Measurements from ENCODE around the gene PYHIN1.

PYHIN1 gene

DNA sequence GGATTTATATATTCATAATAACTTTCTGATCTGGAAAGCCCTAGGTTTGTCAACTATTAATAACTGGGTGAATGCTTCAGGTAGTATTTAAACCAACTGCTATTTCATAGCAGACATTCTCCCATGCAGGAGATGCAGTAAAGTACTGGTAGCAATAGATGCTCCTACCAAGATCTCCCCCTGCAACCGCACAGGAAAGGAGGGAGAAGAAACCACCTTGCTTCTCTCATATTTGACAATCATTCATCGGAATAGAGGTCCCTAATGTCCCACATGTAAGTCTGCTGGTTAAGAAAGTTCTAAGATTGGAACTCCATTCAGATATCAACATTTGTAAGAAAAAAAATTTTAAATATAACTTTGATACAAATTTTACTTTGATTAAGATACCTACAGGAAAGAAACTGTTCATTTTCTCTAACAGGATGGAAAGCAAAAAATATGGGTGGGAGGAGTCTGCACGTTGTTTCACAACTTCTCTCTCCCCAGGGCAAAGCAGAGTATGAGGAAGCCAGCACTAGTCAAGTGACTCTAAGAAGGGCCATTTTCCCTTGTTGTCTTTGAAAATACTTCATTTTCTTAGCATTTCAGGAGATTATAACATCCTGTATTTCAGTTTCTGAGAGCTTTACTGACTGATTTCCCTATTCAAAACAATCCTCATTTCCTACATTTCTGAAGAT is at the start of gene PYHIN1:
Gene PYHIN1, plus strand, starts transcription at position 498 of the 683 bp plus-strand sequence. CDS start 5,359 bp downstream, outside the sequence.
- peak in 1 of 2 donors; percentile 13 for DNase-seq (ENCODE audit: low read depth in 1 of 2, low spot score in 1 of 2)

DNA sequence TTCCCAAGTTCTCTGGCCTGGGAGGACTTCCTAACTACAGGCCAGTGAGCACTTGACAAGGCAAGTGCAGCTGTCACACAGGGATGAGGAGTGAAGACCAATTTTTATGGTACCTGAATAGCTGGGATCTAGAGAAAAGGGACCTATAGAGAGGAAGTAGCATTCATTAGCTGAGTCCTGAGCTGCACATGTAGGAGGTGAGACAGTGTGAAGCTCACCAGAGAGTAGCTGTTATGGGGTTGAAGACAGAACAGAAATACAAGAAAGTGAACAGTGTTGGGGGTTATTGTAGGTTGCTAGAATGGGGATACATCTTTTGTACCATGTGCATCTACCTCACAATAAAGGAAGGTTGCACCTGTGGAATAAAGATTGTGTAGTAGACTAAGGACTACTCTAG is 37.7 kb upstream of the PYHIN1 start:
- no peak for DNase-seq (ENCODE audit: low read depth in 1 of 2, low spot score in 1 of 2)

DNA sequence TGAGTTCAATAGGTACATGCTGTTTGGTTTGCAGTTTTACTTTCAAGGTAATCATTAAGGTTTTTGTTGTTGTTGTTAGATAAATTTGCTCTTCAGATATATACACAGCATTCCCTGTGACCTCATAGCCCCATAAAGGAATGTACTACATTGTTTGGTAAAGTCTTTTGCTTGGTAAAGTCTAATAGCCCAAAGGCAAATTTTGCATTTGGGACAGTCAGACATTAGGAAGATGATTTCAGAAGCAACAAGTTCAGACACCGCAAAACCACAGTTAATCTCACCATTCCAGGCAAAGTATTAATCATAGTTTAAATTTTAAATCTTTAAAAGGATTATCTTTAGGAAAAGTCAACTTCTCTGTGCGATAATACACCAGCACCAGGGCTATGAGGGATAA is 32.6 kb upstream of the PYHIN1 start:
- no peak for DNase-seq (ENCODE audit: low read depth in 1 of 2, low spot score in 1 of 2)

DNA sequence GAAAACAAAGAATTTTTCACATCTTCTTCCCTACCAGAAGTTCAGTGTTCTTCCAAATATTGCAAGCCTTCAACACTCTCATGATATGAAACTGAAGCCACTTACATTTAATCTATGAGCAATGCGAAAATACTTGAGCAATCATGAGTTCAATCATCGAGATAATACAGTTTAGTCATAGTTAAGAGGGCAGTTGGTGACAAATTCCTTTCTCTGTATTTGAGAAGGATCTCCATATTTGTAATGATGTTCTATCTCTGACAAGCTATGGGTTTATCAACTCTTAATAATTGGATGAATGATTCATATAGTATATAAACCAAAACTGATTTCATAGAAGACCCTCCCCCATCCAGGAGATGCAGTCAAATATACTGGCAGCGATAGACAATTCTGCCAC is 29.7 kb upstream of the PYHIN1 start:
- DNase-seq (ENCODE audit: low read depth in 1 of 2, low spot score in 1 of 2) = no peak

GRCh38 chr1:158916085-158916484 is 15.3 kb upstream of the PYHIN1 start:
- no peak for DNase-seq (ENCODE audit: low read depth in 1 of 2, low spot score in 1 of 2)

DNA sequence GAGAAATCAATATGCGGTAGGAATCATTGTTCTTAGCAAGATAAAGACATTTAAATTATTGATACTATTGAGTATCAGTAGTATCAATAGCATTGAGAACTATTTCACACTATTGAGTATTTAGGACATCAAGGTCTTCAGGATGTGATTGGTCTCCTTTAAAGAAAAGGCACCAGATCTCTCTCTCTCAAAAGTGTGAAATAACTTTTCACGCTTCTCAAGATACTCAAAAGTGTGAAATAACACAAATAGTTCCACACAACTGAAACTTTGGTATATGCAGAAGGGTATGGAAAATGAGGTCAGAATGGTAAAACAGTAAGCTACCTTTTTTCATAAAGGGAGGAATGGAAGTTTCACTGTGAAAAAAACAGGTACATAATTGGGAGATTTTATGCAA is 6.7 kb upstream of the PYHIN1 start:
- no peak for DNase-seq (ENCODE audit: low read depth in 1 of 2, low spot score in 1 of 2)

- peak in 1 of 2 donors; percentile 19 for DNase-seq (ENCODE audit: low read depth in 1 of 2, low spot score in 1 of 2)
Measured at GRCh38 chr1:158930504-158930903, 848 bp upstream of the PYHIN1 start.

GRCh38 chr1:158932171-158932570 is 819 bp downstream of the PYHIN1 start:
- DNase-seq (ENCODE audit: low read depth in 1 of 2, low spot score in 1 of 2) = no peak

- no peak for DNase-seq (ENCODE audit: low read depth in 1 of 2, low spot score in 1 of 2)
Measured at GRCh38 chr1:158933621-158934020, 2.3 kb downstream of the PYHIN1 start.

DNA sequence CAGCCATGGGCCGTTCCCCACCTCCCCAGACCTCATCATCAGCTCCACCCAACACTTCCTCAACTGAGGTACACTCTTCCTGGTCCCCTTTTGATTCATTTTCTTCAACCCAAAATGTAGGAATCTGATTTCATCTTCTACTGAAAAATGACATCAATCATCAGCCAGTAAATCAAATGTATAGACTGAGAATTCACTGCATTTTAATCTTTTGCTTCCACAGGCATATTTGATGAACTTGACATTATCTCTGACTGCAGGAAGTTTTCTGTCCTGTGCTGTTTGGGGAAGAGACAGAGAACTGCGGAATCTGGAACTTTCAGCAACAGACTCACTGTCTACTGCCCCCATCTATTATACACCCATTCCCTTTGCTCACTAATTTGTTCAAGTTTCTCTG is 7.8 kb downstream of the PYHIN1 start:
- DNase-seq (ENCODE audit: low read depth in 1 of 2, low spot score in 1 of 2) = no peak

- DNase-seq (ENCODE audit: low read depth in 1 of 2, low spot score in 1 of 2) = no peak
Measured at GRCh38 chr1:158941317-158941716, 10.0 kb downstream of the PYHIN1 start.

DNA sequence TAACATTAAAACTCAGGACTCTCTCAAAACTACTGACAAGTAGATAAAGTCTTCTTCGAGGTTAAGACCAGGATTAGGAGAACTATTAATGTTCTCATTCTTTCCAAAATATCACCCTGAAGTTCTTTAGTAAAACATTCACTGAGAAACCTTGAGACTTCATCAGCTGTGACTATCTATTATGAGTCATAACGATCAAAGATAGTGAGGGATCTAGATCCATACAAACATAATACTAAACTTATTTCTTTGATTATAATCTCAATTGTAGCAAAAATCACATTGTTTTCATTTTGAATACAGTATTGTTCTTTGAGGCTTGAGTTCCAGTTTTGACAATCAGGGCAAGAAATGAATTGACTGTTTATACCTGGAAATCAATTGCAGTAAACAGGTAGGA is 11.1 kb downstream of the PYHIN1 start:
- no peak for DNase-seq (ENCODE audit: low read depth in 1 of 2, low spot score in 1 of 2)

DNA sequence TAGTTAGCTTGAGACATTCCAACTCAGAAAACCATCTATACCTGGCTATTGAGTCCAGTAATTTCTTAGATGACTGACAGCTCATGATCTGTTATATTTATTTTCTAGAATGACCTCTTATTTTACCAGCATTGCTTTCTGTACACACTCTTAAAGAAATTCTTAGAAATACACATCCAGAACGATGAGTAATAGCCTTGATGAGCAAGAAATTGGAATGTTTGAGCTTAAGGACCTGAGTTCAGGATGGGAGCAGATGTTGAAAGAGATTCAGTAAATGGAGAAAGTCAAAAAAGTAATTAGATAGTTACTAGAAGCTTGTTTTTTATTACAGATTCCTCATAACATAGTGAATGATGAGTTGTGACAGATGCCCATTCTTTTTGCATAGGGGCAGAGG is 11.7 kb downstream of the PYHIN1 start:
- DNase-seq (ENCODE audit: low read depth in 1 of 2, low spot score in 1 of 2) = no peak

DNA sequence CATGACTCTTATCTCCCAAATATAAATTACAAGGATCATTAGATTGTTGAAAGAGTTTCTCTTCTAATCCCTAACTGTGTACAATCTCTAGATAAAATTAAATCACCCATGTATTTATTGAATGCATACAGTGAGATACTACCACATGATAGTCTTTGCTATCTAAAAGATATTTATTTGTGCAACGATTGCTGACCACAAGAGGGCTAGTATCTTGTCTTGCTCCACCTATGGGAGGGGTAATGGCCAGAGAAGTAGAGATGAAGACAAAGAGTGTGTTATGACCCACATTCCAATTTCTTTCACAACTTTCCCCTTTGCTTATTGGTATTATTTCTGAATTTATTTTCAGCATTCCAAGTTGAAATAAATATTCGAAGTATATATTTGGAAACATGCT is 13.7 kb downstream of the PYHIN1 start:
- no peak for DNase-seq (ENCODE audit: low read depth in 1 of 2, low spot score in 1 of 2)

- DNase-seq (ENCODE audit: low read depth in 1 of 2, low spot score in 1 of 2) = no peak
Measured at GRCh38 chr1:158946785-158947184, 15.4 kb downstream of the PYHIN1 start.

- no peak for DNase-seq (ENCODE audit: low read depth in 1 of 2, low spot score in 1 of 2)
Measured at GRCh38 chr1:158951956-158952355, 20.6 kb downstream of the PYHIN1 start.

DNA sequence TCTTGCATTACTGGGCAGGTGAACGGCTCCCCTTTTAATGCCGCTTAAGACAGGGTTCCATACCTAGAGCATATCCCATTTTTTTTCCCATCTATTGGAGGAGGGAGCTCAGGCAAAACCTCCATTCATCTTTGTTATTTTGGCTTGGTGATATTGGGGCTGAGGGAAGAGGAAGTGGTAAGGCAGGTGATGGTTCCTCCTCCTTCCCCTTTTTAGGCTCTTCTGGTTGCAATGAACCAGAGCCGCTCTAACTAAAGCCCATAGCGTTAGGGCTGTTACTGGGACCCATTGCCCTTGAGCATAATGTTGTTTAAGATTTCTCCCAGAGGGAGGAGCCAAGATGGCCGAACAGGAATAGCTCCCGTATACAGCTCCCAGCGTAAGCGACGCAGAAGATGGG is 21.1 kb downstream of the PYHIN1 start:
- no peak for DNase-seq (ENCODE audit: low read depth in 1 of 2, low spot score in 1 of 2)

DNA sequence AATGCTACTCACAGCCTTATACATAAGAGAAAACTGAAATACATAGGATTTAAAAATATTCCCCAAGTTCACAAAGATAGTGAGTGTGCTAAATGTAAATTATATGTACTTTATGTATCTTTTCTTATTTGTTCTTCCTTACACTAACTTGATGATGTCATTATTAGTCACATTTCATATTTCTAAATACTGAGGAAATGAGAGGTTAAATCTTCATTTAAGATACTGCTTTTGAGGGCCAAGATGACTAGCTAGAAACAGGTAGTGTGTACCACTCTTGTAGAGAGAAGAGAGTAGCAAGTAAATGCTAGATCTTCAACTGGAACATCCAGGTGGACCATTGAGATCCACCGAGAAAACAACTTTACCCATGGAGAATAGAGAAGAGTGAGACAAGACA is 29.8 kb downstream of the PYHIN1 start:
- DNase-seq (ENCODE audit: low read depth in 1 of 2, low spot score in 1 of 2) = no peak

DNA sequence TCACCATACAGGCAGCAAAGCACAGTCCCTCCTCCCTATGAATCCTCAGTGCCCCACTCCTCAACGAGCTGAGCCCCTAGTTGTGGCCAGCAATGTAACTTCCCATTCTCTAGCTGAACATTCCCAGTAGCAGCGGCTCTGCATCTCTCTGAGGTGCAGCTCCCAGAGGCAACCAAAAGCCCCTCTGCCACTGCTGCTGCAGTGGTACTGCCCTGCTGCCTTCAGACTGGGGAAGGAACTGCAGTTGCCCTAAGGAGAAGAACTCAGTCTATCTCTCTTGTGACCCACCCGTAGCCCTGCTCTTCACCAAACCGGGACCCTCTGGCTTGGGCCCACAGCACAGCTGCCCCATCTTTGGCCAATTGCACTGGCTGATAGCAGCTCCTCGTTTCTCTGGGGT is 31.6 kb downstream of the PYHIN1 start:
- DNase-seq (ENCODE audit: low read depth in 1 of 2, low spot score in 1 of 2) = no peak

GRCh38 chr1:158969166-158969565 is 37.8 kb downstream of the PYHIN1 start:
- DNase-seq (ENCODE audit: low read depth in 1 of 2, low spot score in 1 of 2) = peak in 1 of 2 donors; percentile 17

DNA sequence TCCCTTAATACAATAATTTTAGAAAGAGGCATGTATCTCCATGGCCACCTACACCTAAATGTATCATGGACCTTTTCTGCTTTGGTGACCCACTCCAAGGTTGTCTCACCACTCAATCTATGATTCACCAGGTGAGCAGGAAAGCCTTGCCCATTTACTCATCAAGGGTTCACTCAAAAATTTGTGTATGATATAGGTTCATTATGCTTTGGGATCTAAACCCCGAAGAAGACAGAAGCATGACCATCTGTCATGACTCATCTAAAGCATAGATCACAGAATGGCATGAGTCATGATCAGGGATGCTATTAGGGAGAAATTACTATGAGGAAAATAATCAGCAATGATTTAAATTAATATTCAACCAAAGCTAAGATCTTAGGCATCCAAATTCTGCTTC is 38.5 kb downstream of the PYHIN1 start:
- peak in 1 of 2 donors; percentile 28 for DNase-seq (ENCODE audit: low read depth in 1 of 2, low spot score in 1 of 2)

GRCh38 chr1:158972841-158973240 is 41.5 kb downstream of the PYHIN1 start:
- DNase-seq (ENCODE audit: low read depth in 1 of 2, low spot score in 1 of 2) = no peak

DNA sequence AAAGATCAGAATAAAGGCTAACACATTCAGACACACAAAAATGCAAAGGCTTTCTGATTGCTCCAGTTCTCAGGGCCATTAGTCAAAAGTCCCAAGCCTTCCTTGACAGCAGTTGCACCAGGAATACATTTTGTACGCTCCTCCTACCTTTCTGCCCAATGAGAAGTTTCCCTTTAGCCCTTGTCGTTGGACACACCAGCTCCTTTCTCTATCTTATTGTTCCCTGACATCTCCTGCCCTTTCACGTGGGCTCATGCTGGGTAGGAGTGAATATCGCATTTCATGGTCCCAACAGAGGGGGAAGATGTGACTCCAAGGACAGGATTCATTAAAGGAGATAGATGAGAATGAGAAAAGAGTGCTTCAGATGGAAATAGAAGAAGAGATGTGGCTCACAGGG is 44.9 kb downstream of the PYHIN1 start:
- no peak for DNase-seq (ENCODE audit: low read depth in 1 of 2, low spot score in 1 of 2)
